Lung (tissue), 12 donors: Measurements from ENCODE around the gene FOXRED2. TPM values are rescaled to one million over a fixed set of nuclear protein-coding genes. Genes with fewer than 3 reads are reported as not detected.

Experiments used
- ATAC-seq: fragments of 200-7000 bp; cut with Tn5 transposase; one replicate; pipeline ENCODE4 v1.9.1; 2020; ENCODE audit warnings: moderate number of reproducible peaks; ENCODE audit not compliant: insufficient read depth, low FRiP score
- DNase-seq, 3 donors: peaks; one replicate each; pipeline ENCODE4 v3.0.0-alpha.2; 2013 to 2017
- H3K27ac ChIP-seq, 2 donors: one replicate each; pipeline ENCODE4 v1.5.1; 2013; ENCODE audit warnings: mild to moderate bottlenecking in 2 of 2, moderate library complexity in 2 of 2, control low read depth in 1 of 2, inconsistent platforms in 1 of 2, low read depth in 1 of 2, low read length in 1 of 2
- H3K27me3 ChIP-seq, 3 donors: one replicate each; pipeline ENCODE4 v1.5.1; 2013; ENCODE audit warnings: low read length in 2 of 3; ENCODE audit not compliant: control insufficient read depth in 3 of 3, insufficient read depth in 3 of 3
- H3K36me3 ChIP-seq, 4 donors: one replicate each; pipeline ENCODE4 v1.5.1; 2013; ENCODE audit warnings: low read length in 4 of 4, mild to moderate bottlenecking in 1 of 4, moderate library complexity in 1 of 4; ENCODE audit not compliant: control insufficient read depth in 4 of 4, insufficient read depth in 4 of 4
- H3K4me1 ChIP-seq, 5 donors: one replicate each; pipeline ENCODE4 v1.5.1; 2013; ENCODE audit warnings: low read length in 5 of 5, mild to moderate bottlenecking in 2 of 5, moderate library complexity in 1 of 5; ENCODE audit not compliant: control insufficient read depth in 5 of 5, insufficient read depth in 5 of 5
- H3K4me3 ChIP-seq: one replicate; pipeline ENCODE4 v1.5.1; 2013; ENCODE audit warnings: mild to moderate bottlenecking, control low read depth, moderate library complexity
- H3K9ac ChIP-seq, 2 donors: one replicate each; pipeline ENCODE4 v1.5.1; 2013; ENCODE audit warnings: low read length in 2 of 2, control low read depth in 1 of 2; ENCODE audit not compliant: insufficient read depth in 1 of 2
- H3K9me3 ChIP-seq, 4 donors: one replicate each; pipeline ENCODE4 v1.5.1; 2013; ENCODE audit warnings: low read length in 3 of 4, mild to moderate bottlenecking in 1 of 4, moderate library complexity in 1 of 4; ENCODE audit not compliant: control insufficient read depth in 4 of 4, insufficient read depth in 3 of 4
- CTCF ChIP-seq: IDR thresholded peaks from 2 replicates; pipeline ENCODE4 v1.5.1; 2012; ENCODE audit warnings: mild to moderate bottlenecking; ENCODE audit errors: control extremely low read depth, extremely low read depth
- WGBS, 2 donors: extraction: QIAGEN DNeasy Blood & Tissue Kit; methylation state at CpG; one replicate each; pipeline ENCODE4 v1.1.7; 2013; 5-methylcytosine and 5-hydroxymethylcytosine counted together
- polyA plus RNA-seq, 2 donors: library from polyadenylated mRNA; stranded (reverse); fragments of 200-250 nt; gene quantifications; one replicate each; pipeline ENCODE4 v1.2.1, GENCODE V29; 2013
- total RNA-seq, 2 donors: library from RNA; depleted of rRNA in 1 of 2; stranded (reverse); fragments of >200 nt in 1 of 2; gene quantifications; one replicate each; pipeline ENCODE4 v1.2.1, GENCODE V29; 2014 to 2021
- donor health status: control.
- donor health status: control.
- donor health status: Bipolar disorder and iron deficiency.
- donor health status: healthy.
- donor health status: DM: yes; HTN: yes; CAD: no.

FOXRED2 gene
- total and polyA plus RNA-seq, 4 donors: 3.9 to 18.0 (median 7.8) TPM

GRCh38 chr22:36478966-36479365 lies 27.9 kb downstream of the FOXRED2 start:
- ATAC-seq: no peak
- Histone ChIP-seq H3K36me3 (peaks cover 13 to 29% (median 26%) of the 10 kb centered on the region in 4 donors), H3K27me3 (no peaks in the 10 kb centered on the region), H3K27ac (no peak overlapping the region), H3K4me3 (no peak overlapping the region), H3K9me3 (no peaks in the 10 kb centered on the region), H3K9ac (no peak overlapping the region), H3K4me1 (peaks cover 0 to 13% (median 9%) of the 10 kb centered on the region in 5 donors)
- 95 to 96% methylated on average over 4 of the region's 4 CpGs for WGBS, 2 donors
- no peak for DNase-seq
- no peak for TF ChIP-seq CTCF

GRCh38 chr22:36475341-36475740 lies 31.5 kb downstream of the FOXRED2 start:
- DNase-seq (no peak), ATAC-seq (no peak)
- Histone ChIP-seq H3K9me3 (no peaks in the 10 kb centered on the region), H3K9ac (no peak overlapping the region), H3K27me3 (no peaks in the 10 kb centered on the region), H3K36me3 (peaks cover 13 to 37% (median 34%) of the 10 kb centered on the region in 4 donors), H3K27ac (no peak overlapping the region), H3K4me3 (no peak overlapping the region), H3K4me1 (peaks cover 0 to 4% (median 1%) of the 10 kb centered on the region in 5 donors)
- no peak for TF ChIP-seq CTCF
- 96 to 97% methylated on average over 6 of the region's 6 CpGs for WGBS, 2 donors

- Histone ChIP-seq H3K9ac (no peak overlapping the region), H3K36me3 (peaks cover 12 to 33% (median 31%) of the 10 kb centered on the region in 4 donors), H3K4me3 (no peak overlapping the region), H3K27me3 (no peaks in the 10 kb centered on the region), H3K4me1 (peaks cover 0 to 7% (median 3%) of the 10 kb centered on the region in 5 donors), H3K27ac (no peak overlapping the region), H3K9me3 (no peaks in the 10 kb centered on the region)
- WGBS, 2 donors: 83 to 93% methylated on average over 13 of the region's 13 CpGs
- DNase-seq: no peak
- ATAC-seq: no peak
- TF ChIP-seq CTCF: no peak
These were observed 34.2 kb downstream of the FOXRED2 start for GRCh38 chr22:36472689-36473088.

GRCh38 chr22:36471341-36471821 lies 35.5 kb downstream of the FOXRED2 start:
- DNase-seq: no peak
- H3K4me1 ChIP-seq: peaks cover 0 to 11% (median 5%) of the 10 kb centered on the region in 5 donors
- TF ChIP-seq CTCF: no peak
- H3K9ac ChIP-seq: no peak overlapping the region
- no peaks in the 10 kb centered on the region for H3K27me3 ChIP-seq
- peak overlapping the region in 1 of 2 donors; percentile 29 for H3K27ac ChIP-seq
- H3K9me3 ChIP-seq: no peaks in the 10 kb centered on the region
- ATAC-seq: no peak
- H3K4me3 ChIP-seq: no peak overlapping the region
- peaks cover 8 to 39% (median 25%) of the 10 kb centered on the region in 4 donors for H3K36me3 ChIP-seq
- WGBS, 2 donors: 84 to 91% methylated on average over 14 of the region's 14 CpGs
